Measurements from ENCODE around the gene INMT.

INMT gene

DNA sequence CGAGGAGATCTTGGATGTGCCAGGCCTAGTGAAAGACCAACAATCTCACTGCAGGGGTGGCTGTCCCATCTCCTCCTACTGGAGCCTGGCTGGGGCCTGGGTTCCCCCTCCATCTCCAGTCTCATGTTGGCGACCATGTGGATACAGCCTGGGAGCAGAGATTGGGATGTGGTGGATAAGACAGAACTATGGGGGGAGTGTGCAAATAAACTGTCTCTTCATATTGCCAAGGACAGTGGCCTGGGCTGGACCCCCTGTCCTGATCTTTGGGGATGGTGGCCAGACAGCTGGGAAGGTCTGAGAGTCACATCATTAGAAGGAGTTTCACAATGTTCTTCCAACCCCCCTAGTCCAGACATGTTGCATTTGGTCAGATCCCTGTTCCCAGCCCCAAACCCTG, 13.5 kb downstream of the INMT start:
- H3K4me3 ChIP-seq (ENCODE audit: low read length): no peak overlapping the region
- H3F3A ChIP-seq (ENCODE audit: control insufficient read depth, insufficient read depth): no peaks in the 10 kb centered on the region
- H3K9me3 ChIP-seq (ENCODE audit: control insufficient read depth, insufficient read depth, low read length): no peaks in the 10 kb centered on the region
- H3K9me2 ChIP-seq (replicated peaks; ENCODE audit: control insufficient read depth, low read length): no peaks in the 10 kb centered on the region
- no peak overlapping the region for H3K27ac ChIP-seq (ENCODE audit: low read depth, low read length)
- H3K36me3 ChIP-seq (ENCODE audit: control insufficient read depth, low read length): no peaks in the 10 kb centered on the region
- H3K4me2 ChIP-seq (ENCODE audit: low read length): no peak overlapping the region
- H3K4me1 ChIP-seq (ENCODE audit: control insufficient read depth, low read length): no peaks in the 10 kb centered on the region; the same call in 1 of the 2 replicates
- no peaks in the 10 kb centered on the region for H4K20me1 ChIP-seq (ENCODE audit: control insufficient read depth, insufficient read depth, low read depth, low read length)
- H3K27me3 ChIP-seq (ENCODE audit: control insufficient read depth, low read length): peaks cover 11% of the 10 kb centered on the region; the same call in 1 of the 2 replicates
- TF ChIP-seq, protein P1, sequence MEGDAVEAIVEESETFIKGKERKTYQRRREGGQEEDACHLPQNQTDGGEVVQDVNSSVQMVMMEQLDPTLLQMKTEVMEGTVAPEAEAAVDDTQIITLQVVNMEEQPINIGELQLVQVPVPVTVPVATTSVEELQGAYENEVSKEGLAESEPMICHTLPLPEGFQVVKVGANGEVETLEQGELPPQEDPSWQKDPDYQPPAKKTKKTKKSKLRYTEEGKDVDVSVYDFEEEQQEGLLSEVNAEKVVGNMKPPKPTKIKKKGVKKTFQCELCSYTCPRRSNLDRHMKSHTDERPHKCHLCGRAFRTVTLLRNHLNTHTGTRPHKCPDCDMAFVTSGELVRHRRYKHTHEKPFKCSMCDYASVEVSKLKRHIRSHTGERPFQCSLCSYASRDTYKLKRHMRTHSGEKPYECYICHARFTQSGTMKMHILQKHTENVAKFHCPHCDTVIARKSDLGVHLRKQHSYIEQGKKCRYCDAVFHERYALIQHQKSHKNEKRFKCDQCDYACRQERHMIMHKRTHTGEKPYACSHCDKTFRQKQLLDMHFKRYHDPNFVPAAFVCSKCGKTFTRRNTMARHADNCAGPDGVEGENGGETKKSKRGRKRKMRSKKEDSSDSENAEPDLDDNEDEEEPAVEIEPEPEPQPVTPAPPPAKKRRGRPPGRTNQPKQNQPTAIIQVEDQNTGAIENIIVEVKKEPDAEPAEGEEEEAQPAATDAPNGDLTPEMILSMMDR (IDR thresholded peaks at IDR 0.05; ENCODE audit: low read depth, low read length, poor library complexity, severe bottlenecking): no peak
- no peak for TF ChIP-seq EZH2phosphoT487 (IDR thresholded peaks at IDR 0.05; ENCODE audit: borderline replicate concordance, low read length)
- H3K79me2 ChIP-seq (ENCODE audit: control insufficient read depth, low read length): no peaks in the 10 kb centered on the region

DNA sequence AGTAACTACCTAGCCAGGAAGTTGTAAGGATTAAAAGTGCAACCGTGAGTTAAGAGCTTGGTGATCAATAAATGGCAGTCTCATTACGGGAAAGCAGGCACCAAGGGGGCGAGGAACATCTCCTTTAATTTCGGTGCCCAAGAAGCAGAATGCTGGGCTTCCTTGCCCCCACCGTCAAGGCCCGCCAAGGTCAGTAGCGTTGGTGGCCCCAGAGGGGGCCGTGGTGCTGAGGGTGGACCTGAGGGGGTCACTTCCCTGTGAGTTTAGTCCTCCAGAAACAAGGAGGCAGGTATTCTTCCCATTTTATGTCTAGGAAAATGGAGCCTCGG, 18.9 kb downstream of the INMT start:
- no peak for TF ChIP-seq EZH2phosphoT487 (IDR thresholded peaks at IDR 0.05; ENCODE audit: borderline replicate concordance, low read length)
- TF ChIP-seq, protein P1 (IDR thresholded peaks at IDR 0.05; ENCODE audit: low read depth, low read length, poor library complexity, severe bottlenecking): no peak
- no peaks in the 10 kb centered on the region for H3K79me2 ChIP-seq (ENCODE audit: control insufficient read depth, low read length)
- H3K4me1 ChIP-seq (ENCODE audit: control insufficient read depth, low read length): peaks cover 12% of the 10 kb centered on the region
- H3K27me3 ChIP-seq (ENCODE audit: control insufficient read depth, low read length): no peaks in the 10 kb centered on the region
- peak overlapping the region; percentile 69 for H3K4me2 ChIP-seq (ENCODE audit: low read length)
- no peaks in the 10 kb centered on the region for H3K36me3 ChIP-seq (ENCODE audit: control insufficient read depth, low read length)
- no peak overlapping the region for H3K27ac ChIP-seq (ENCODE audit: low read depth, low read length)
- no peaks in the 10 kb centered on the region for H4K20me1 ChIP-seq (ENCODE audit: control insufficient read depth, insufficient read depth, low read depth, low read length)
- H3K9me2 ChIP-seq (replicated peaks; ENCODE audit: control insufficient read depth, low read length): no peaks in the 10 kb centered on the region
- H3K9me3 ChIP-seq (ENCODE audit: control insufficient read depth, insufficient read depth, low read length): no peaks in the 10 kb centered on the region
- H3K4me3 ChIP-seq (ENCODE audit: low read length): peak overlapping the region; percentile 82
- H3F3A ChIP-seq (ENCODE audit: control insufficient read depth, insufficient read depth): no peaks in the 10 kb centered on the region

DNA sequence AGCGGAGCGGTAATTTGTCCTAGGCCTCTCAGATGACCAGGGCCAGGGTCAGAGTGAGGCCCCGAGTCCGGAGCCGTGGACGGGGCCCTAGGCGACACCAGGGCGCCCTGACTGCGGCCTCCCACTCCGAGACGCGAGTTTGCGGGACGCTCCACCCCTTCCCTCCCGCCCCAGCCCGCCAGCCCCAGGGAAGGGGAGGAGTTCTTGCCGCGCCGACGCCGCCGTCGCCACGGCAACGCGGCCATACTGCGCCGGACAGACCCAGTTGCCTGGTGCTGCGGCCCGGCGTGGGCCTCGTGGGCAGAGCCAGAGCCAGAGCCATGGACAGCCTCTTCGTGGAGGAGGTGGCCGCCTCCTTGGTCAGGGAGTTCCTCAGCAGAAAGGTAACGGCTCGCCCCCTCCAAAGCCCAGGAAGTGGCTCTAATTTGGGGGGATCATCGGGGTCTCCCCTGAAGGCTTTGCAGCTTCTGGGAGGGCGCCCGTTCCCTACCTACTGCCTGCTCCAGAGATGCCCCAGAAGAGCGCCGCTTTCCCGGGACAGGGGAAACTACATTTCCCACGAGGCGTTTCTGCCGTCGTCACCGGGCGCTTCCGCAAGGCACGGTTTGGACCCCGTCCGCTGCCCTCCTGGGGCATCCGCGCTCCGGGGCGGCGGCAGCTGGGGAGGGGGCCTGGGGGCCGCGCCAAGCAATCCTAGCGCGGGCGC, 19.4 kb downstream of the INMT start, which contains the start of gene MINDY4:
Gene MINDY4, plus strand, starts transcription at position 244 of the 706 bp plus-strand sequence. Its CDS starts 77 bp downstream, at position 321.
- no peaks in the 10 kb centered on the region for H3K27me3 ChIP-seq (ENCODE audit: control insufficient read depth, low read length)
- no peaks in the 10 kb centered on the region for H3K9me3 ChIP-seq (ENCODE audit: control insufficient read depth, insufficient read depth, low read length)
- H3K4me3 ChIP-seq (ENCODE audit: low read length): peak within 1 kb of the TSS; percentile 82
- no peaks in the 10 kb centered on the region for H3K36me3 ChIP-seq (ENCODE audit: control insufficient read depth, low read length)
- peaks cover 12% of the 10 kb centered on the region for H3K4me1 ChIP-seq (ENCODE audit: control insufficient read depth, low read length)
- H3K79me2 ChIP-seq (ENCODE audit: control insufficient read depth, low read length): no peaks in the 10 kb centered on the region
- no peaks in the 10 kb centered on the region for H4K20me1 ChIP-seq (ENCODE audit: control insufficient read depth, insufficient read depth, low read depth, low read length)
- H3F3A ChIP-seq (ENCODE audit: control insufficient read depth, insufficient read depth): no peaks in the 10 kb centered on the region
- no peaks in the 10 kb centered on the region for H3K9me2 ChIP-seq (replicated peaks; ENCODE audit: control insufficient read depth, low read length)
- H3K27ac ChIP-seq (ENCODE audit: low read depth, low read length): no peak within 1 kb of the TSS
- TF ChIP-seq EZH2phosphoT487 (IDR thresholded peaks at IDR 0.05; ENCODE audit: borderline replicate concordance, low read length): no peak
- TF ChIP-seq, protein P1 (IDR thresholded peaks at IDR 0.05; ENCODE audit: low read depth, low read length, poor library complexity, severe bottlenecking): no peak
- peak within 1 kb of the TSS; percentile 69 for H3K4me2 ChIP-seq (ENCODE audit: low read length)

Data from DOHH2 (cell line).